Hematopoietic multipotent progenitor cell treated with erythropoietin and hydrocortisone succinate and interleukin-3 and kit ligand, for 17 days (in vitro differentiated cells): ENCODE measurements around the gene SNAI1.

Experiments
- DNase-seq: peaks from one replicate; pipeline ENCODE4 v3.0.0-alpha.2; 2015; ENCODE audit warnings: low spot score

The SNAI1 gene

GRCh38 chr20:50013976-50014375 lies 31.2 kb downstream of the SNAI1 start:
- no peak for DNase-seq

- DNase-seq: no peak
Observed at GRCh38 chr20:50014570-50015562, 32.1 kb downstream of the SNAI1 start.

- DNase-seq: no peak
Observed at GRCh38 chr20:50015636-50015992, 32.8 kb downstream of the SNAI1 start.

- no peak for DNase-seq
Observed at GRCh38 chr20:50015993-50016770, 33.4 kb downstream of the SNAI1 start.

- no peak for DNase-seq
Observed at GRCh38 chr20:50017160-50017559, 34.4 kb downstream of the SNAI1 start.

GRCh38 chr20:50017576-50018248 lies 34.9 kb downstream of the SNAI1 start:
- DNase-seq: no peak

GRCh38 chr20:50019466-50020256 lies 36.9 kb downstream of the SNAI1 start:
- no peak for DNase-seq

GRCh38 chr20:50020288-50020687 lies 37.5 kb downstream of the SNAI1 start:
- no peak for DNase-seq

GRCh38 chr20:50022676-50023075 lies 39.9 kb downstream of the SNAI1 start:
- DNase-seq: no peak

GRCh38 chr20:50023116-50023805 lies 40.5 kb downstream of the SNAI1 start:
- DNase-seq: no peak

GRCh38 chr20:50026746-50027575 lies 44.2 kb downstream of the SNAI1 start:
- no peak for DNase-seq

- no peak for DNase-seq
Observed at GRCh38 chr20:50027611-50028105, 44.9 kb downstream of the SNAI1 start.

- DNase-seq: no peak
Observed at GRCh38 chr20:50029083-50029696, 46.4 kb downstream of the SNAI1 start.

GRCh38 chr20:50029697-50030461 lies 47.1 kb downstream of the SNAI1 start:
- no peak for DNase-seq

- no peak for DNase-seq
Observed at GRCh38 chr20:50032955-50033666, 50.3 kb downstream of the SNAI1 start.

GRCh38 chr20:50034567-50035180 lies 51.9 kb downstream of the SNAI1 start:
- no peak for DNase-seq

GRCh38 chr20:50036703-50037102 lies 53.9 kb downstream of the SNAI1 start:
- no peak for DNase-seq

- DNase-seq: no peak
Observed at GRCh38 chr20:50037123-50037522, 54.3 kb downstream of the SNAI1 start.
